Middle frontal gyrus (tissue), 1 donor: ENCODE results near the gene PTTG1IP2.
"Not testable (repeated sequence)": the region's sequence is repeated elsewhere in the genome, so short reads cannot be mapped to it uniquely, and the experiment has no call there.

ENCODE experiments used
- DNase-seq: peaks from one replicate; pipeline ENCODE4 v3.0.0-alpha.2; 2015; ENCODE audit warnings: low spot score; ENCODE audit errors: extremely low spot score

Gene PTTG1IP2

GRCh38 chr7:90469554-90469953, at the start of gene PTTG1IP2:
Gene PTTG1IP2, plus strand, starts transcription at chr7:90469639. Its CDS starts 148 bp downstream, at chr7:90469787.
- DNase-seq, result no peak

GRCh38 chr7:90421651-90422050, 47.8 kb upstream of the PTTG1IP2 start:
- no peak for DNase-seq

DNA sequence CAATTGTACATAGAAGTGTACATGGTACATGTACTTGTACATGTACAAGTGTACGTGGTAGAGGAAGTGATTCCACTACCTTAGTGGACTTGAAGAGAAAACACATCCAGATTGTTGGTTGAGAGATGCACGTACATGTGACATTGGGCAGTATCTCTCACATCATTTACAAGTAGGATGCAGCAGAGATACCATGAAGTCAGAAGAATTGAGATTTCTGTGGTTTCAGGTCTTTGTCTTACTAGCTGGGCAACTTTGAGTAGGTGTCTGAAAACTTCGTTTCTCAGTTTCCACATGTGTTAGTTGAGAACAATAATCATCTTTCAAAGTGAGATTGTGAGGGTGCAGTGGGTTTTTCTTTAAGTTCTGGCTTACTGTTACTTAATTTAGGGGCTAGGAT, 44.7 kb upstream of the PTTG1IP2 start:
- no peak for DNase-seq

DNA sequence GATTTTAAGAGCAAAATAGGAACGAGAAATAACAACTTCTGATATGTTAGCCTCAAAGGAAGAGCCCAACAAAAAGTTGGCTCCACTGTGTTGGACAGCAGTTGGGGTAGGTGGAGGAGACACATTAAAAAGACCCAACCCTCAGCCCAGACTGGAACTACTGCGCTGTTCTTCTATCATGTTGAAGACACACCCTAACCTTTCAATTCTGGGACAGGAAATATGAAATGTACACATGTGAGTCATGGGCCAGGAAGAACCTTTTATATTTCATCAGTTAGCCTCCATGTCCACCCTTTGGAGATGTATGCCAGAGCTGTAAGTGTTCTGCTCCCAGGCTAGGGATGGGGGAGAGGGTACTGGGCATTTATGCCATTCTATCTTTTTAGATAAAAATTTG, 44.1 kb upstream of the PTTG1IP2 start:
- no peak for DNase-seq

- no peak for DNase-seq
These were observed 38.6 kb upstream of the PTTG1IP2 start for GRCh38 chr7:90430614-90431460.

GRCh38 chr7:90432752-90433151, 36.7 kb upstream of the PTTG1IP2 start:
- no peak for DNase-seq

GRCh38 chr7:90433221-90433620, 36.2 kb upstream of the PTTG1IP2 start:
- DNase-seq, result no peak

DNA sequence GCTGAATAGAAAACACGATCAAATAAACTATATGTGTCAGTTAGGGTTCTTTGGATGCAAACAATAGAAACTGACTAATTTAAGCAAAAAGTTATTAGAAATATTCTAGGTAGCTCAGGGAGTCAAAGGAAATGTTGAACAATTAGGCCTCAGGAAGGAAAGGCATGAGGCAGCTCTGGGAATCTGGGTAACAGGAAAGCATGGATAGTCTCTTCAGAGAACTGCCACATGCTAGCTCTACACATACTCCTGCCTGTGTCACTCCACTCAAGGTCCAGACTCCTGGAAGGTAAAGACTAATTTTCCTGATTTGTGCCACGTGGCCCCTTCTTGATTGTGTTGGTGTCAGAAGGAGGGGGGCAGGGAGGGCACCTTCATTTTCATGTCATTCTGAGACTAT, 23.8 kb upstream of the PTTG1IP2 start:
- no peak for DNase-seq

- no peak for DNase-seq
These were observed 23.1 kb upstream of the PTTG1IP2 start for GRCh38 chr7:90446137-90446899.

- DNase-seq, result no peak
These were observed 16.1 kb upstream of the PTTG1IP2 start for GRCh38 chr7:90453259-90453891.

- no peak for DNase-seq
These were observed 15.5 kb upstream of the PTTG1IP2 start for GRCh38 chr7:90453931-90454330.

GRCh38 chr7:90455163-90456030, 14.0 kb upstream of the PTTG1IP2 start:
- peak; percentile 8 for DNase-seq

DNA sequence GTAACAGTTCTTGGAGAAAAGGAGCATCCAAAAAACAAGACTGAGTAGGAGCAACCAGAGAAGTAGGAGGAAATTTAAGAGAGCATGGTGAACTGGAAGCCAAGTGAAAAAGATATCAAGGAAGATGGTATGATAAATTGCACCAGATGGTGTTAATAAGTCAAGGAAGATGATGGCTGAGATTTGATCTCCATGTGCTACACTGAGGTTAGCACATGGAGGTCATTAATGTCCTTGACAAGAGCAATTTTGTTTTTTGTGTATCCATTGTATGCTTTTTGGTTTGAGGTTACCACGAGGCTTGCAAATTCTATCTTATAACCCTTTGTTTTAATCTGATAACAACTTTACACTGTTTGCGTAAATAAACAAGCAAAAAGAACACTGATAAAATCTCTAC, 11.3 kb upstream of the PTTG1IP2 start:
- no peak for DNase-seq

- no peak for DNase-seq
These were observed 9.6 kb upstream of the PTTG1IP2 start for GRCh38 chr7:90459888-90460287.

DNA sequence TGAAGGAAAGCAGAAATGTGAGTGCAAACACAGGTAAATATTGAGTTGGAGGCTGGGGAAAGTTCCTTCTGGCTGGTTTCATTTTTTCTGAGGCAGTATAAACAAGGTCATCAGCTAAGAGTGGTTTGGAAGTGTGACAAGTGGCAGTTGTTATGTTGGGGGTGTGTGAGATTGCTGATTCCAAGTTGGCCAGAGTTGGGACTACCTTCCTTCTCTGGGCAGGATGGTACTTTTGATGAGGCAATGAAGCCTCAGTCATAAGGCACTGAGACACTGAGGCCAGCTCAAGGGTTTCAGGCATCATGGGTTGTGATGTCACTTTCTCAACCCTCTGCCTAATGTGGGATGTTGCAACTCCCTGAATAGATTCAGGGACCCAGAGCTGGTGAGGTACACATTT, 8.2 kb upstream of the PTTG1IP2 start:
- no peak for DNase-seq

- not testable (repeated sequence) for DNase-seq
These were observed 6.2 kb upstream of the PTTG1IP2 start for GRCh38 chr7:90463151-90463628.

DNA sequence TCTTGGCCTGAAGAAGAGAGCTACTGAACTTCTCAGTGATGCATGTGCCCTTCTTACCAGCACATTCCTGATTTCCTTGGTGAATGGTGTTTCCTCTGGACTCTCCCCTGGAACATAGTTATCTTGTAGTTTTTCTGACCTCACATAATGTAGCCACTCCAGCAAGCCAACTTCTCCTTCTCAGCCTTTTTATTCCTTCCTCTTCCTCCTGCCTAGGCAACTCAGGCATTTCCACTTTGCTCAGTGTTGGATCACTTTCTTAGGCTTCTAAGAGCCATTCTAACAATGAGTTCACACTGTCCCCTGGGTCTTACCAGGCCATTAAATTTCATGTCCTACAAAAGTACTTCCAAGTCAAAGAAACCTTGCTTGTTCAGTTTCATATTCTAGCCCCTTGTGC, 3.6 kb upstream of the PTTG1IP2 start:
- DNase-seq, result no peak

GRCh38 chr7:90472805-90473540, 3.5 kb downstream of the PTTG1IP2 start:
- DNase-seq, result no peak

- no peak for DNase-seq
These were observed 4.4 kb downstream of the PTTG1IP2 start for GRCh38 chr7:90473814-90474213.
